NCI-H526 treated with DMSO at 0.1 percent for 48 hours (cell line): ENCODE results near the gene PRLR.
"Not testable (repeated sequence)": the region's sequence is repeated elsewhere in the genome, so short reads cannot be mapped to it uniquely, and the experiment has no call there.

Source experiments
- DNase-seq: peaks from one replicate; lab custom pipeline; 2025; lab: John Stamatoyannopoulos, UW

Gene PRLR

GRCh38 chr5:35127006-35127405 lies 103.3 kb downstream of the PRLR start:
- no peak for DNase-seq

- no peak for DNase-seq
Observed at GRCh38 chr5:35125746-35126145, 104.5 kb downstream of the PRLR start.

GRCh38 chr5:35124932-35125331 lies 105.4 kb downstream of the PRLR start:
- DNase-seq: no peak

- no peak for DNase-seq
Observed at GRCh38 chr5:35122819-35123218, 107.5 kb downstream of the PRLR start.

- DNase-seq: no peak
Observed at GRCh38 chr5:35120715-35121114, 109.6 kb downstream of the PRLR start.

- DNase-seq: no peak
Observed at GRCh38 chr5:35117967-35118366, 112.3 kb downstream of the PRLR start.

- no peak for DNase-seq
Observed at GRCh38 chr5:35115920-35116319, 114.4 kb downstream of the PRLR start.

- DNase-seq: no peak
Observed at GRCh38 chr5:35114698-35115097, 115.6 kb downstream of the PRLR start.

- no peak for DNase-seq
Observed at GRCh38 chr5:35112300-35112699, 118.0 kb downstream of the PRLR start.

- peak; percentile 8 for DNase-seq
Observed at GRCh38 chr5:35104550-35104949, 125.7 kb downstream of the PRLR start.

- peak; percentile 31 for DNase-seq
Observed at GRCh38 chr5:35103637-35104299, 126.5 kb downstream of the PRLR start.

GRCh38 chr5:35101720-35102119 lies 128.6 kb downstream of the PRLR start:
- not testable (repeated sequence) for DNase-seq

- DNase-seq: no peak
Observed at GRCh38 chr5:35101016-35101415, 129.3 kb downstream of the PRLR start.

GRCh38 chr5:35098214-35098613 lies 132.1 kb downstream of the PRLR start:
- DNase-seq: no peak

- DNase-seq: no peak
Observed at GRCh38 chr5:35096932-35097331, 133.4 kb downstream of the PRLR start.

GRCh38 chr5:35096216-35096615 lies 134.1 kb downstream of the PRLR start:
- DNase-seq: no peak

GRCh38 chr5:35095366-35095765 lies 134.9 kb downstream of the PRLR start:
- no peak for DNase-seq

GRCh38 chr5:35094948-35095347 lies 135.3 kb downstream of the PRLR start:
- no peak for DNase-seq

GRCh38 chr5:35092703-35093102 lies 137.6 kb downstream of the PRLR start:
- no peak for DNase-seq

- DNase-seq: no peak
Observed at GRCh38 chr5:35091704-35092103, 138.6 kb downstream of the PRLR start.

GRCh38 chr5:35089334-35090314 lies 140.7 kb downstream of the PRLR start:
- DNase-seq: peak; percentile 65

GRCh38 chr5:35087991-35088390 lies 142.3 kb downstream of the PRLR start:
- no peak for DNase-seq

- DNase-seq: no peak
Observed at GRCh38 chr5:35083150-35083549, 147.1 kb downstream of the PRLR start.
